ENCODE measurements around the gene DAPK2. TPM values are rescaled to one million over a fixed set of nuclear protein-coding genes. Genes with fewer than 3 reads are reported as not detected.
A peak's percentile ranks its signal among the peaks of the same experiment; 100 is the strongest.

The DAPK2 gene
- total and polyA plus RNA-seq, 2 of the 13 experiments (the other 11 are each of a cell fraction or from before 2014, with no cell fraction given): 0.33 to 0.63 TPM

DNA sequence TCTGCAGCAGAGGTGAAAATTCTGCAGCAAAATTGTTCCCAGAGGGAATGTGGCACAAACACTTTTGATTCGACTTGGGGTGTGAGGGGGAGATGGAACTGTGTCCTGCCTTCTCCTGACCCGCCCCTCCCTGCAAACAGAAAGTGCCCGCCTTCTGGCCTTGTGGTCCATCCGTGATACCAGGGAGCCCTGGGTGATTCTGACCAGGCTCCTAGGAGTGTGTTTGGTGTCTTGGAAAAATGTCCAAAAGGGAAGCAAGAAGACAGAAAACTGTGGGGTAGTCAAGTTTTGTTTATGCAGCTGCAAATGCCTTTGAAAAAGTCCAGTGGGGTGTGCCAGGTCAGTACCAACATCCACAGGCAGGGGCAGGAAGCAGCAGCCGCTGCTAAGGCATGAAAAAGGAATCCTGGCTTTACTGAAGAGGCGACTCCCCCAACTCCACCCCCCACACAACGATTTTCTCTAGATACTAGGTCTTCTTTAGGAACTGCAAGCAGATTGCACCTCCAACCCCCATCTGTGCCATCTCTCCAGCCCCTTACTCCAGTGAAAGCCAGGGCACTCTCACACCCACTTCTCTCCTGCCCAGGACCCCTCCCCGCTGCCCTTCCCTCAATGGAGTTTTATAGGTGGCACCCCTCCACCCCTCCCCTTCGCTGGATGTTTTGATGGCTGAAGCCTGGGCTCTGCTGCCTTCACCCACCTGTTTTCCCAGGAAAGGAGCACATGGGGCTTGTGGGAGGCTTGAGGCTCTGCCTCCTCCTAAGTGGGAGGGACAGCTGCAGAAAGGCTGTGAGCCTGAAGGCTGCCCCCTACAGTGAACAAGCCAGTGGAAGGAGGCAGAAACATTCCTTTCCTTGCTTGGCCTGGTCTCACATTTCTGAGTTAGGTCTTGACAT, 130.2 kb downstream of the DAPK2 start:
- Histone ChIP-seq H3K4me1 (ENCODE audit: insufficient read depth, low read length) (peaks cover 64% of the 10 kb centered on the region), H3K27ac (ENCODE audit: extremely low read length, insufficient read depth, low read length) (no peak overlapping the region), H3K36me3 (replicated peaks in 1 of 2; ENCODE audit: control insufficient read depth in 1 of 2, insufficient read depth in 2 of 2, low read length in 2 of 2) (no peaks in the 10 kb centered on the region), H3K4me3 (replicated peaks in 1 of 3; ENCODE audit: insufficient read depth in 1 of 3, low read depth in 2 of 3, low read length in 3 of 3) (no peak overlapping the region), H3K9me3 (ENCODE audit: low read length) (no peaks in the 10 kb centered on the region), H3K27me3 (ENCODE audit: control insufficient read depth in 1 of 2, insufficient read depth in 2 of 2, low read length in 2 of 2) (peaks cover 0 to 2% of the 10 kb centered on the region in 2 experiments; a peak in 3 of 5 replicates), H3K79me2 (ENCODE audit: insufficient read depth, low read length) (no peaks in the 10 kb centered on the region), H3K4me2 (ENCODE audit: low read depth, low read length) (peak overlapping the region; percentile 24; the same call in 1 of the 2 replicates), H3K9ac (ENCODE audit: insufficient read depth, low read depth, low read length) (no peak overlapping the region), H2AFZ (ENCODE audit: low read length) (no peak overlapping the region), H4K20me1 (ENCODE audit: insufficient read depth, low read length) (no peaks in the 10 kb centered on the region)
- FAIRE-seq (peak; percentile 32), DNase-seq (ENCODE audit: low spot score) (no peak), ATAC-seq (peak; percentile 69)
- WGBS (ENCODE audit: low lambda C conversion rate): 33% methylated on average over 9 of the region's 9 CpGs
- CTCF ChIA-PET (ENCODE audit: low intra/inter-chr PET ratio, low total read pairs): no interaction called here
- POLR2A ChIA-PET: no interaction called here
- intact Hi-C loops (cut with micrococcal nuclease; ENCODE audit: unreplicated experiment): no loop called here
- in situ Hi-C loops (cut with HindIII; ENCODE audit: extremely low pct_ligation_motif_present, low pct_unique_long_range_greater_than_20kb): no loop called here
- TF ChIP-seq, protein P1, sequence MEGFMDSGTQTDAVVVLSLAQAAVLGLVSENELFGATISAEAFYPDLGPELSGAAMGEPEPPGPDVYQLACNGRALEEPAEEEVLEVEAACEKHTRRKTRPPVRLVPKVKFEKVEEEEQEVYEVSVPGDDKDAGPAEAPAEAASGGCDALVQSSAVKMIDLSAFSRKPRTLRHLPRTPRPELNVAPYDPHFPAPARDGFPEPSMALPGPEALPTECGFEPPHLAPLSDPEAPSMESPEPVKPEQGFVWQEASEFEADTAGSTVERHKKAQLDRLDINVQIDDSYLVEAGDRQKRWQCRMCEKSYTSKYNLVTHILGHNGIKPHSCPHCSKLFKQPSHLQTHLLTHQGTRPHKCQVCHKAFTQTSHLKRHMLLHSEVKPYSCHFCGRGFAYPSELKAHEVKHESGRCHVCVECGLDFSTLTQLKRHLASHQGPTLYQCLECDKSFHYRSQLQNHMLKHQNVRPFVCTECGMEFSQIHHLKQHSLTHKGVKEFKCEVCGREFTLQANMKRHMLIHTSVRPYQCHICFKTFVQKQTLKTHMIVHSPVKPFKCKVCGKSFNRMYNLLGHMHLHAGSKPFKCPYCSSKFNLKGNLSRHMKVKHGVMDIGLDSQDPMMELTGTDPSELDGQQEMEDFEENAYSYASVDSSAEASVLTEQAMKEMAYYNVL (CRISPR knock-in tag; IDR thresholded peaks at IDR 0.05; ENCODE audit: borderline replicate concordance): no peak
- TF ChIP-seq, protein P2, sequence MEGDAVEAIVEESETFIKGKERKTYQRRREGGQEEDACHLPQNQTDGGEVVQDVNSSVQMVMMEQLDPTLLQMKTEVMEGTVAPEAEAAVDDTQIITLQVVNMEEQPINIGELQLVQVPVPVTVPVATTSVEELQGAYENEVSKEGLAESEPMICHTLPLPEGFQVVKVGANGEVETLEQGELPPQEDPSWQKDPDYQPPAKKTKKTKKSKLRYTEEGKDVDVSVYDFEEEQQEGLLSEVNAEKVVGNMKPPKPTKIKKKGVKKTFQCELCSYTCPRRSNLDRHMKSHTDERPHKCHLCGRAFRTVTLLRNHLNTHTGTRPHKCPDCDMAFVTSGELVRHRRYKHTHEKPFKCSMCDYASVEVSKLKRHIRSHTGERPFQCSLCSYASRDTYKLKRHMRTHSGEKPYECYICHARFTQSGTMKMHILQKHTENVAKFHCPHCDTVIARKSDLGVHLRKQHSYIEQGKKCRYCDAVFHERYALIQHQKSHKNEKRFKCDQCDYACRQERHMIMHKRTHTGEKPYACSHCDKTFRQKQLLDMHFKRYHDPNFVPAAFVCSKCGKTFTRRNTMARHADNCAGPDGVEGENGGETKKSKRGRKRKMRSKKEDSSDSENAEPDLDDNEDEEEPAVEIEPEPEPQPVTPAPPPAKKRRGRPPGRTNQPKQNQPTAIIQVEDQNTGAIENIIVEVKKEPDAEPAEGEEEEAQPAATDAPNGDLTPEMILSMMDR (CRISPR knock-in tag; IDR thresholded peaks at IDR 0.05): peak; percentile 39; the same call in 1 of the 2 replicates
- no peak for TF ChIP-seq TBP (CRISPR knock-in tag; IDR thresholded peaks at IDR 0.05)
- TF ChIP-seq ZNF12 (CRISPR knock-in tag; IDR thresholded peaks at IDR 0.05): 0 out of 2 replicates have a peak, but pooled peaks have one; percentile 29
- TF ChIP-seq U2AF2 (IDR thresholded peaks at IDR 0.05; ENCODE audit: low read depth, low read length): no peak
- TF ChIP-seq, protein P3, sequence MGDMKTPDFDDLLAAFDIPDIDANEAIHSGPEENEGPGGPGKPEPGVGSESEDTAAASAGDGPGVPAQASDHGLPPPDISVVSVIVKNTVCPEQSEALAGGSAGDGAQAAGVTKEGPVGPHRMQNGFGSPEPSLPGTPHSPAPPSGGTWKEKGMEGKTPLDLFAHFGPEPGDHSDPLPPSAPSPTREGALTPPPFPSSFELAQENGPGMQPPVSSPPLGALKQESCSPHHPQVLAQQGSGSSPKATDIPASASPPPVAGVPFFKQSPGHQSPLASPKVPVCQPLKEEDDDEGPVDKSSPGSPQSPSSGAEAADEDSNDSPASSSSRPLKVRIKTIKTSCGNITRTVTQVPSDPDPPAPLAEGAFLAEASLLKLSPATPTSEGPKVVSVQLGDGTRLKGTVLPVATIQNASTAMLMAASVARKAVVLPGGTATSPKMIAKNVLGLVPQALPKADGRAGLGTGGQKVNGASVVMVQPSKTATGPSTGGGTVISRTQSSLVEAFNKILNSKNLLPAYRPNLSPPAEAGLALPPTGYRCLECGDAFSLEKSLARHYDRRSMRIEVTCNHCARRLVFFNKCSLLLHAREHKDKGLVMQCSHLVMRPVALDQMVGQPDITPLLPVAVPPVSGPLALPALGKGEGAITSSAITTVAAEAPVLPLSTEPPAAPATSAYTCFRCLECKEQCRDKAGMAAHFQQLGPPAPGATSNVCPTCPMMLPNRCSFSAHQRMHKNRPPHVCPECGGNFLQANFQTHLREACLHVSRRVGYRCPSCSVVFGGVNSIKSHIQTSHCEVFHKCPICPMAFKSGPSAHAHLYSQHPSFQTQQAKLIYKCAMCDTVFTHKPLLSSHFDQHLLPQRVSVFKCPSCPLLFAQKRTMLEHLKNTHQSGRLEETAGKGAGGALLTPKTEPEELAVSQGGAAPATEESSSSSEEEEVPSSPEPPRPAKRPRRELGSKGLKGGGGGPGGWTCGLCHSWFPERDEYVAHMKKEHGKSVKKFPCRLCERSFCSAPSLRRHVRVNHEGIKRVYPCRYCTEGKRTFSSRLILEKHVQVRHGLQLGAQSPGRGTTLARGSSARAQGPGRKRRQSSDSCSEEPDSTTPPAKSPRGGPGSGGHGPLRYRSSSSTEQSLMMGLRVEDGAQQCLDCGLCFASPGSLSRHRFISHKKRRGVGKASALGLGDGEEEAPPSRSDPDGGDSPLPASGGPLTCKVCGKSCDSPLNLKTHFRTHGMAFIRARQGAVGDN (CRISPR knock-in tag; IDR thresholded peaks at IDR 0.05): peak; percentile 12; the same call in 1 of the 2 replicates
- no TSS peak for BruUV-seq (replicated peaks)

All from HepG2 (cell line).